Keratinocyte (primary cell): ENCODE measurements around the gene UGGT2. TPM values are rescaled to one million over a fixed set of nuclear protein-coding genes. Genes with fewer than 3 reads are reported as not detected.

Experiments
- DNase-seq: peaks from one replicate; pipeline ENCODE4 v3.0.0-alpha.2; 2011; ENCODE audit warnings: low read depth, missing footprints, low spot score
- FAIRE-seq: peaks from 2 replicates; lab custom pipeline; 2011; peaks lifted over from hg19 to GRCh38; lab: Jason Lieb, UNC
- H2AFZ ChIP-seq: 2 replicates; pipeline ENCODE4 v1.6.0; 2012; ENCODE audit warnings: low read length, control low read depth, inconsistent platforms; ENCODE audit not compliant: control insufficient read depth
- H3K27ac ChIP-seq: 2 replicates; pipeline ENCODE4 v1.5.1; 2011; ENCODE audit warnings: low read length; ENCODE audit not compliant: control insufficient read depth, insufficient read depth
- H3K27me3 ChIP-seq: 3 replicates; pipeline ENCODE4 v1.6.0; 2011; ENCODE audit warnings: low read length; ENCODE audit not compliant: control insufficient read depth, insufficient read depth; ENCODE audit errors: extremely low read depth
- H3K36me3 ChIP-seq, 2 experiments: 2 replicates in 1 of 2; 3 replicates in 1 of 2; pipeline ENCODE4 v1.5.1; 2011; ENCODE audit warnings: low read length in 2 of 2, mild to moderate bottlenecking in 1 of 2; ENCODE audit not compliant: control insufficient read depth in 2 of 2, insufficient read depth in 2 of 2; ENCODE audit errors: extremely low read depth in 1 of 2
- H3K4me1 ChIP-seq: 3 replicates; pipeline ENCODE4 v1.5.1; 2011; ENCODE audit warnings: low read length; ENCODE audit not compliant: control insufficient read depth, insufficient read depth; ENCODE audit errors: extremely low read depth
- H3K4me2 ChIP-seq: 3 replicates; pipeline ENCODE4 v1.6.0; 2011; ENCODE audit warnings: low read depth, low read length; ENCODE audit not compliant: control insufficient read depth, insufficient read depth; ENCODE audit errors: extremely low read depth
- H3K4me3 ChIP-seq, 3 experiments: fragments of 200-600 bp in 1 of 3; sonication (generic) in 1 of 3; 2 replicates in 2 of 3; 3 replicates in 1 of 3; pipeline ENCODE4 v1.5.1; 2011 to 2016; ENCODE audit warnings: low read length in 3 of 3, mild to moderate bottlenecking in 3 of 3, control low read depth in 2 of 3, inconsistent platforms in 1 of 3, low read depth in 1 of 3, mixed read lengths in 1 of 3, mixed run types in 1 of 3, moderate library complexity in 1 of 3; ENCODE audit not compliant: control insufficient read depth in 2 of 3, insufficient read depth in 2 of 3; ENCODE audit errors: extremely low read depth in 1 of 3
- H3K79me2 ChIP-seq: 2 replicates; pipeline ENCODE4 v1.6.0; 2012; ENCODE audit warnings: low read length; ENCODE audit not compliant: control insufficient read depth, insufficient read depth
- H3K9ac ChIP-seq: 3 replicates; pipeline ENCODE4 v1.6.0; 2011; ENCODE audit warnings: low read length; ENCODE audit not compliant: control insufficient read depth, insufficient read depth; ENCODE audit errors: extremely low read depth
- H3K9me1 ChIP-seq: 3 replicates; pipeline ENCODE4 v1.6.0; 2011; ENCODE audit warnings: low read length; ENCODE audit not compliant: control insufficient read depth, insufficient read depth; ENCODE audit errors: extremely low read depth
- H3K9me3 ChIP-seq: 2 replicates; pipeline ENCODE4 v1.5.1; 2012; ENCODE audit warnings: low read depth, low read length; ENCODE audit not compliant: control insufficient read depth
- H4K20me1 ChIP-seq: 3 replicates; pipeline ENCODE4 v1.6.0; 2011; ENCODE audit warnings: low read length; ENCODE audit not compliant: control insufficient read depth, insufficient read depth; ENCODE audit errors: extremely low read depth
- EZH2 ChIP-seq: IDR thresholded peaks from one replicate; pipeline ENCODE4 v1.6.1; 2012; ENCODE audit warnings: inconsistent platforms, mild to moderate bottlenecking, low read length, moderate library complexity
- dilution Hi-C: fragments of 300-500 bp; cut with MboI; formaldehyde crosslinking; loops from one replicate; pipeline ENCODE4 v1.7.0; 2020; ENCODE audit warnings: low sequenced_read_pairs; ENCODE audit not compliant: extremely low pct_ligation_motif_present
- polyA plus RNA-seq, 5 experiments: library from polyadenylated mRNA; depleted of rRNA in 3 of 5; stranded (reverse) in 3 of 5; stranded (forward) in 1 of 5; unstranded in 1 of 5; fragments of >200 nt; gene quantifications; 1 replicate in 1 of 5; 2 replicates in 3 of 5; 3 replicates in 1 of 5; pipeline versions ENCODE4 v1.2.1 to v1.2.3, GENCODE V29; 2011 to 2012; ENCODE audit warnings: missing spikeins in 2 of 5, low read depth in 1 of 5, low replicate concordance in 1 of 5
- TF ChIP-seq, protein P1 (sequence below), 3 experiments: IDR thresholded peaks in 1 of 3; conservative IDR thresholded peaks in 1 of 3; optimal IDR thresholded peaks in 1 of 3; 2 replicates in 2 of 3; 3 replicates in 1 of 3; pipeline versions ENCODE3 to v1.5.1; 2011; ENCODE audit warnings: low read length in 3 of 3, mild to moderate bottlenecking in 3 of 3, moderate library complexity in 2 of 3, control low read depth in 1 of 3, inconsistent platforms in 1 of 3; ENCODE audit not compliant: insufficient read depth in 2 of 3; ENCODE audit errors: extremely low read depth in 1 of 3

Gene UGGT2
- polyA plus RNA-seq, 1 donor (not counting 4 experiments of a cell fraction or from before 2014, with no cell fraction given): 12.5 TPM

DNA sequence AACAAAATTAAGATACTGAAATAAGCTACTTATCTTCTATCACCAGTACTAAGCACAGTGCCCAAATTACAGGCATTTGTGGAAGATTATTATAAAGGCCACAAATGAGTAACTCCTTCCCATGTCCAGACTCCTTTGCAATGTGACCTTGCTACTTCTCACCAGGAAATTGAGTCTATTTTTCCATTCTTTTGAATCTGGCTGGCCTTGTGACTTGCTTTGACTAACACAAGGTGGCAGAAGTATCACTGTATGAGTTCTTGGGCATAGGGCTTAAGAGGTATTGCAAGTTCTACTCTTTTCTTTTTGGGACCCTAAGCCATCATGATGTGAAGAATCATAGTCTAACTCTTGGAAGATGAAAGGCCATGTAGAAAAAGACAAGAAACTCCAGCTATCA, 49.9 kb downstream of the UGGT2 start:
- no peak overlapping the region for H3K4me3 ChIP-seq
- DNase-seq (no peak), FAIRE-seq (no peak)
- H3K9me1 ChIP-seq: no peaks in the 10 kb centered on the region
- dilution Hi-C loops: no loop called here
- no peaks in the 10 kb centered on the region for H3K27me3 ChIP-seq
- H3K4me1 ChIP-seq: no peaks in the 10 kb centered on the region
- no peaks in the 10 kb centered on the region for H3K36me3 ChIP-seq
- H3K9ac ChIP-seq: no peak overlapping the region
- no peak overlapping the region for H2AFZ ChIP-seq
- H3K79me2 ChIP-seq: no peaks in the 10 kb centered on the region
- no peaks in the 10 kb centered on the region for H3K9me3 ChIP-seq
- H3K4me2 ChIP-seq: no peak overlapping the region
- TF ChIP-seq, protein P1, sequence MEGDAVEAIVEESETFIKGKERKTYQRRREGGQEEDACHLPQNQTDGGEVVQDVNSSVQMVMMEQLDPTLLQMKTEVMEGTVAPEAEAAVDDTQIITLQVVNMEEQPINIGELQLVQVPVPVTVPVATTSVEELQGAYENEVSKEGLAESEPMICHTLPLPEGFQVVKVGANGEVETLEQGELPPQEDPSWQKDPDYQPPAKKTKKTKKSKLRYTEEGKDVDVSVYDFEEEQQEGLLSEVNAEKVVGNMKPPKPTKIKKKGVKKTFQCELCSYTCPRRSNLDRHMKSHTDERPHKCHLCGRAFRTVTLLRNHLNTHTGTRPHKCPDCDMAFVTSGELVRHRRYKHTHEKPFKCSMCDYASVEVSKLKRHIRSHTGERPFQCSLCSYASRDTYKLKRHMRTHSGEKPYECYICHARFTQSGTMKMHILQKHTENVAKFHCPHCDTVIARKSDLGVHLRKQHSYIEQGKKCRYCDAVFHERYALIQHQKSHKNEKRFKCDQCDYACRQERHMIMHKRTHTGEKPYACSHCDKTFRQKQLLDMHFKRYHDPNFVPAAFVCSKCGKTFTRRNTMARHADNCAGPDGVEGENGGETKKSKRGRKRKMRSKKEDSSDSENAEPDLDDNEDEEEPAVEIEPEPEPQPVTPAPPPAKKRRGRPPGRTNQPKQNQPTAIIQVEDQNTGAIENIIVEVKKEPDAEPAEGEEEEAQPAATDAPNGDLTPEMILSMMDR (optimal IDR thresholded peaks at IDR 0.05 in 1 of 3, IDR thresholded peaks at IDR 0.05 in 1 of 3, conservative IDR thresholded peaks at IDR 0.05 in 1 of 3; ENCODE audit: extremely low read depth in 1 of 3, insufficient read depth in 2 of 3, low read length in 3 of 3): no peak
- no peak for TF ChIP-seq EZH2
- no peaks in the 10 kb centered on the region for H4K20me1 ChIP-seq
- no peak overlapping the region for H3K27ac ChIP-seq

DNA sequence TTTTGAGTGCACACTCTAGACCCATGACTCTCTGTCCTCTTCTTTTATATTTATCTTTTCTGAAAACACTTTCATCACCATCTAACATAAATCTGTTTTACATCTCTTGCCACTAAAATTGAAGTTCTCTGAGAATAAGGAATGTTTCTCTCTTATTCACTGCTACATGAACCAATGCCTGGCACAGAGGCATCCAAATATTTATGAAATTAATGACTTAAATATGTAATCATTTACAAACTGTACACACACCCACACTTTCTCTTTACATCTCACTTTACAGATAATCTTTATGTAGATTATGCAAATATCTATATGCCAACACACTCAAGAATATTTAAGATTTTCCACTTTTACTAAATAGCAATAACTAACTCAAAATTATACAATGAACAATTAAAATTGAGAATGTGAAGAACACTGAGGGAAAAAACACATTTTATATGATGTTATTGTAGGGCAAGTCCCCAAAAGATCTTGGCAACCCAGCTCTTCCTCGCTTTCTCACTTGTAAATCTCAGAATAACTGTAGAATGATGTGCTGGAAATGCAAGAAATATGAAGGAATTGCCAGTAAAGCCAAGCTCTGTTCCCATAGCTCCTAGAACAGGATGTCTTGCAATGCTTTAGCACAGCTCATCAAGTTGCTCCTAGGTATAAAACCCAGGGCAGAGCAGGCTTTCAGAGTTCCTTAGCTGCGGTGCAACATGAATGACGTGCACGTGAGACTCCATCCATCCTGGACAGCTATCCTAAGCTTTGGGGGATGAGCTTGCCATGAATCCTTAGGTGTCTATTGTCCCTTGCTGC, 50.7 kb downstream of the UGGT2 start:
- Histone ChIP-seq H3K4me2 (no peak overlapping the region), H3K36me3 (no peaks in the 10 kb centered on the region), H2AFZ (no peak overlapping the region), H3K4me1 (no peaks in the 10 kb centered on the region), H3K4me3 (no peak overlapping the region), H3K27ac (no peak overlapping the region), H3K9me3 (no peaks in the 10 kb centered on the region), H3K9ac (no peak overlapping the region), H3K9me1 (no peaks in the 10 kb centered on the region), H4K20me1 (no peaks in the 10 kb centered on the region), H3K27me3 (no peaks in the 10 kb centered on the region), H3K79me2 (no peaks in the 10 kb centered on the region)
- DNase-seq: no peak
- no peak for FAIRE-seq
- dilution Hi-C loops: no loop called here
- TF ChIP-seq EZH2: no peak
- TF ChIP-seq, protein P1 (optimal IDR thresholded peaks at IDR 0.05 in 1 of 3, IDR thresholded peaks at IDR 0.05 in 1 of 3, conservative IDR thresholded peaks at IDR 0.05 in 1 of 3; ENCODE audit: extremely low read depth in 1 of 3, insufficient read depth in 2 of 3, low read length in 3 of 3): no peak
